GM21360 (cell line): ENCODE data around the gene PDPK1.

Experiments
- ATAC-seq: cut with Tn5 transposase; IDR thresholded peaks from one replicate; pipeline ENCODE4 v1.9.1; 2021; ENCODE audit warnings: mild to moderate bottlenecking, moderate library complexity; ENCODE audit not compliant: unreplicated experiment

PDPK1 gene

DNA sequence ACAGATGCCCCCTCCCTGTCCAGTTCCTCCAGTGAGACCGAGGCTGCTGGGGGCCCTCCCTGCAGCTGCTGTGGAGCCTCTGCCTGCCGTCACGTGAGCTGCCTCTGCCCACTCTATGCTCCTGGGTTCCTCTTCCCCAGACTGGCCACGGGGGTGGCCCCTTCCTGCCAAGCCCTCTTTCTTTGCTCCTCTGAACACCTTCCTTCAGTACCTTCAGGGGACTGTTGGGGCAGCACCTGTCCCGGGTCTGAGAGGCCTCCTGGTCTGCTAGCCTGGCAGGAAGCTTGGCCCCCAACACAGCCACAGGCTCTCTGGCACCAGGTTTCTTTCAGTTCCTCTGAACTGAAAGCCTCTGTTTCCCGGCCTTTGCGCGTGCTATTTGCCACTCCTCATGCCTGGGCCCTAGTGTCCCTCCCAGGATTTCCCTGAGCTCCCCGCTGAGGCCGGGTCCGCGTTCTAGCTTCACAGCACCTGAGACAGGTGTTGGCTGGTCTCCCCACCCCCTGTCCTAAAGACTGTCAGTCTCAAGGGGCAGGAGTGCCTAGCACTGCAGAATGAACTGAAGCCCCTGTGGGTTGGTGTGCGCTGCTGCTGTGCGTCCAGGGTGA lies 30.7 kb upstream of the PDPK1 start:
- ATAC-seq, result peak; percentile 66

DNA sequence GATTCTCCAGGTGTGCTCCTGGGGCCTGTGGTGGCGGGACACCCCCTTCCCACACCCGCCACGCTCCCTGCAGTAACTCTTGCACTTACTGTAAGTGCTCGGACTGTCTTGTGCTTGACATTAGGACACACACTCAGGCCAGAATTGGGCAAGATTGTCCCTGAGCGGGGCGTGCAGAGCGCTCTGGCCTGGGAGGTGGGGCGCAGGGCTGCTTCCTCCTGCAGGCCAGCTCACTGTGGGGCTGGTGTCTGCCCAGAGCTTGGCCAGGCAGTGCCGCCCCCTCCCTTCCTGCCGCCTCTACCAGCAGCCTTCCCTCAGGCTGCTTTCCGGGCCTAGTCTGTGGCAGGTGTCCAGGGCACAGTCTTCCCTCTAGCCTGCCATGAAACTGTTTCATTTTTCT lies 30.2 kb upstream of the PDPK1 start:
- ATAC-seq, result peak; percentile 5

DNA sequence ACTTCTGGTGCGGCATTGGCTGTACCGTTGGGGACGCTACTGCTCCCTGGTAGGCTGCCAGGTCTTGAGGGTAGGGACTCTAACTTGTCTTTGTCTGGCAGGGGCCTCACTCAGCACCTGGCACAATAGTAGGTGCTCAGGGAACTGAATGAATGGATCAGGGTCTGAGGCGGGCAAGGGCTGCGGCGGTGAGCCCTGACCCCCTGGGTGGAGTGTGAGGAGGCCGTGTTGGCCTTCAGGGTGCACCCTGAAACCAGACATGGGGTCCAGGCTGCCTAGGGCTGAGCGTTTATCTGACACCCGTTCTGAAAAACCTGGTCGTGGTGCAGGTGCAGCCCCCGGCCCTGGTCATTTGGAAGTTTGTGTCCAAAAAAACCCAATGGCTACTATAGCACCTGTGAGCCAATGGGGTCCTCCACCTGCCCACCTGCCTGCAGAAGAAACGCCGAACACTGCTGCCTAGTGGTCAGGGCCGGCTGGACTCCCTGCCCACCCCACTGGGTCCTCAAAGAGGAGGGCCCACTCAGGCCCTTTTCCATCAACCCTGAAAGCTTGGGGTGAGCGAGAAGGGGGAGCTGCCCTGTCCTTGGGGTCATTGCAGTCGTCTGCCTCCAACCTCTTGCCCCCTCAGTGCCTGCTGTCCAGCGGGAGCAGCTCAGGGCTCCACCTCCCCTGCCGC lies 29.0 kb upstream of the PDPK1 start:
- ATAC-seq, result no peak

DNA sequence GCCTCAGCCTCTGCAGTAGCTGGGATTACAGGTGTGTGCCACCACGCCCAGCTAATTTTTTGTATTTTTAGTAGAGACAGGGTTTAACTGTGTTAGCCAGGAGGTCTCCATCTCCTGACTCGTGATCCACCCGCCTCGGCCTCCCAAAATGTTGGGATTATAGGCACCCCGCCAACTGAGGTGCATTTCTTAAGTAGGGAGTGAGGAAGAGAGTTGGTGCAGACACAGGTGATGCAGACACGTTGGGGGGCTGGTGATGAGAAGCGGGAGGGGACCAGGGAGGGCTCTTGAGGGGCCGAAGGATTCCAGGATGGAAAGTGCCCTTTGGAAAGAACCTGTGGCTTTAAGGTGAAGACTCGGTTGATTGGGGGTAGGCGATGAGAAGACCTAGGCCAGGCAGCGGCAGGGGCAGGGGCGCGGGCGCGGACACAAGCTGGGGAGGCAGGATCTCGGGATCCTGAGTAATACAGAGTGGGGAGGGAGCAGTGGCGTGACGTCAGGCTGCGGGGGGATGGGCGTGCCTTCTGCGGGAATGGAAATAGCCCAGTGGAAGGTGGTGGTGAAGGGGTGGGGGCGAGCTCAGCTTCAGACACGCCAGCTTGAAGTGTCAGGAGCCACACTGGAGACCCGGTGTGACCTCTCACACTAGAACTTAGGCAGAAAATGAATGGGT lies 26.6 kb upstream of the PDPK1 start:
- ATAC-seq, result no peak

DNA sequence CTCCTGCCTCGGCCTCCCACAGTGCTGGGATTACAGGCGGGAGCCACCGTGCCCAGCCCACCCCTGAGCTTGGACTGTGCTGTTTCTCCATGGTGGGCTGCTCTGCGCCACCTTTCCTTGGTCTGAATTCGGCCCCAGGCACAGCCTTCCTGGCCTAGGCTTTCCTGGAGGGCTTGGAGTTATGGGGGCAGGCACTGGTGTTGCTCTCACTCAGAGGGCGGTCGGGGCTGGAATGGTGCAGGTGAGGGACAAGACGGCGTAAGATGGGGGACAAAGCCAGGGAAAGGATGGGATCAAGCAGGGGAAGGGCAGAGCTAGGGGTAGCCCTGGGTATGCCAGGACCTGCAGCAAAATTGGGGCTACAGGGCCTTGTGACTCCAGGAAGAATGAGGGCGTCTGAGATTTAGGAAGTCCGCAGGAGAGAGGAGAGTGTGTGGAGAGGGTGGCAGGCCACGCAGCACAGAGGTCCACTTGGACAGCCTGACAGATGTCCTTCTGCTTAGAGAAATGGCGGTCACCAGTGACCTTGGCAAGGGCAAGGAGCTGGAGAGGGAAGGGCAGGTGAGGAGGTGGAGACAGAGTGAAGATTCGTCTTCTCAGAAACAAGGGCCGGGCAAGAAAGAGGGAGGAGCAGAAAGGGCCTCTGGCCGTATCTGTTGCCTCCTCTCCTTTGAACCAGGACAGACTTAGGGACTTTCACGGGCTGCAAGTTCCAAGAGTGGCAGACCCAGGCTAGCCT lies 25.7 kb upstream of the PDPK1 start:
- no peak for ATAC-seq

DNA sequence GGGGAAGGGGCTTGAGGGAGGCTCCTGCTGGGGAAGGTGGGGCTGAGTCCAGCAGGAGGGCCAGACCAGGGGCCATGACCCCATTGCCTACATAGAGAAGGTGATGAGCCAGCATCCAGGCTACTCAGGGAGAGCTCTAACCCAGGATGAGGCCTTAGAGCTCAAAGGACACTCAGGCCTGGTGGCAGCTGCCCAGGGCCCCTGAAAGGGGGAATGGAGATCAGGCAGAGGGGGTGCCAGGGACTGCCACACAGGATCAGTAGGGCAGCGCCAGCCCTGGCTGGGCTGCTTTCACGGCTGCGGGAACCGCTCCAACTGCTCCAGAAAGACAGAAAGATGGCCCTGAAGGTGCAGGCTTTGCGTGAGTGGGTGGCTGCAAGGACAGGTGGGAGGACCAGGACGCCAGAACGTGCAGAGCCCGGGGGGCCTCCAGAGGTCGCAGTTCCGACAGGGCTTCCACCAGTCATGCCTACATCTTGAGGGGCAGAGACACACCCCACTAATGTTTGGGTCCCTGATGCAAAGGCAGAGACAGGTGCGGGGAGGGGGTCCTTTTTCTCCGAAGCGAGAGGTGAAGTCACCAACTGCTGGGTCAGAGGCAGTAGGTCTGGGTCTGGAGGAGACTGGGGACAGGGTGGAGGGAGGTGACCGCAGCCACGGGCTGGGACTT lies 25.0 kb upstream of the PDPK1 start:
- peak; percentile 9 for ATAC-seq

DNA sequence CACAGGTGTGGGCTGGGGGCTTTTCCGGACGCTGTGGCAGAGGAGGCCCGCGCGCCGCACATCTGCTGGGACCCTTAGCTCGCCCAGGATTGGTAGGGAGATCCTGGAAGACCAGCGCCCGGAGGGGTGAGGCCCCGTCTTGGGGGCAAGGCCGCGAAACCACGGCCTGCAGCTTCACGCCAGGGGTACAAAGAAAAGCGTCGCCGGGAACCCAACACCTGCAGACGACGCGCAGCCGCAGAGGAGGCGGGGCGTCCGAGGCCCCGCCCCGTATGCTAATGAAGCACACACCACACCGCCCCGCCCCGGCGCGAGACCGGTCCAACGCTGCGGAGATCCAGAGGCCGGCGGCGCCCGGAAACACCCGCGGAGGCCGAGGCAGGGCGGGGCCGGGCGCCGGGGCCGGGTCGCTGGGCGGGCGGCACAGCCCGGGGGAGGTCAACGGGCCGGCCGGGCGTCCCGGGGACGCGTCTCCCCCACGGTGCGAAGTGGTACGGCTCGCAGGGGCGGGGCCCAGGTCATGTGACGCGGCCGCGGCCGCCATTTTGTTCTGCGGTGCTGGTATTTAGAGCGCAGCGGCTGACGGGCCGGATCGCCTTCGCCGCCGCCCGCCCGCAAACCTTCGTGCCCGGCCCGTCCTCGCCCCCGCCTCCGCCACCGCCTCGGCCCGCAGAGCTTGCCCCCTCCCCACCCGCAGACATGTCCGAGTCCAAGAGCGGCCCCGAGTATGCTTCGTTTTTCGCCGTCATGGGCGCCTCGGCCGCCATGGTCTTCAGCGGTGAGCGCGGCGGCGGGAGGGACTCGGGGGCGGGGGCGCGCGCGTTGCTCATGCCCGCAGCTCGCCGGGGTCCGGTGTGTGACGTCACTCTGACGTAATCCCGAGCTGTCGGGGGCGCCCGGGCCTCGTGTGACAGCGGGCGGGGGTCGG lies 24.2 kb upstream of the PDPK1 start, which contains the start of gene ATP6V0C:
ATP6V0C (plus strand) TSS at position 548 of the 928 bp plus-strand sequence; CDS start at position 700, 152 bp downstream.
- peak; percentile 63 for ATAC-seq

DNA sequence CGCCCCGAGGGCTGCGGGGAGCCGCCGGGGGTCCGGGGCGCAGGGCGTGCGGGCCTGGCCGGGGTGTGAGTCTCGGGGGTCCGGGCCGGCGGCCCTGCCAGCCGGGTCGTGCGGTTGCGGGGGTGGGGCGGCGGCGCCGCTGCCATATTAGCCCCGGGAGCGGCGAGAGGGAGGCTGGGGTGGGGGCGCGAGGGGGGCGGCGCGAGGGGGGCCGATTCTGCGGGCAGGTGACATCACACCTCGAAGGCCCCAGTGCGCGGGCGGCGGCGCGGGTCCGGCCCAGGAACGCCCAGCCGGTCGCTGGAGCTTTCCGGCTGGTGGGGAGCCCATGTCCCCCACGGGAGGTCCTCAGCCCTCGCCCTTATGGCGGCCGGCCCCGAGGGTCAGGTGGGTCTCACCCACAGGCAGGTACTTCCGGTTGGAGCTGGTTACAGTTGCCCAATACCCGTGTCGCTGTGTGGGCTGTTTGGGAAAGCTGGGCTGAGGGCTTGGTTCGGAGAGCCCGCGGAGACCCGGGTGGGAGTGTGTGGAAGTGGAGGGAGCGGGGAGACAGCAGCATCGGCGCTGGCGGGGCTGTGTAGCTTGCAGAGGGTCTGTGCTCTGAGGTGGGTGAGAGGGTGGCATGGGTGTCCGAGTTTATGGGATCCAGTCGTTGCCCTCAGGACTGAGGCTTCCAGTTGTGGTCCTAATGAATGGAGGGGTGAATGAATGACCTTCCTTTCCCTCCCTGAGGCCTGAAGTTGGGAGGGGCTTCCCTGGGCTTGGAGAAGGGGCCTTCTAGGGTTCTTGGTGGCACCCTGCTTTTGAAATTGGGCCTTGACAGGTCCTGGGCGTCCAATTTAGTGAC lies 23.3 kb upstream of the PDPK1 start:
- ATAC-seq, result peak; percentile 5

DNA sequence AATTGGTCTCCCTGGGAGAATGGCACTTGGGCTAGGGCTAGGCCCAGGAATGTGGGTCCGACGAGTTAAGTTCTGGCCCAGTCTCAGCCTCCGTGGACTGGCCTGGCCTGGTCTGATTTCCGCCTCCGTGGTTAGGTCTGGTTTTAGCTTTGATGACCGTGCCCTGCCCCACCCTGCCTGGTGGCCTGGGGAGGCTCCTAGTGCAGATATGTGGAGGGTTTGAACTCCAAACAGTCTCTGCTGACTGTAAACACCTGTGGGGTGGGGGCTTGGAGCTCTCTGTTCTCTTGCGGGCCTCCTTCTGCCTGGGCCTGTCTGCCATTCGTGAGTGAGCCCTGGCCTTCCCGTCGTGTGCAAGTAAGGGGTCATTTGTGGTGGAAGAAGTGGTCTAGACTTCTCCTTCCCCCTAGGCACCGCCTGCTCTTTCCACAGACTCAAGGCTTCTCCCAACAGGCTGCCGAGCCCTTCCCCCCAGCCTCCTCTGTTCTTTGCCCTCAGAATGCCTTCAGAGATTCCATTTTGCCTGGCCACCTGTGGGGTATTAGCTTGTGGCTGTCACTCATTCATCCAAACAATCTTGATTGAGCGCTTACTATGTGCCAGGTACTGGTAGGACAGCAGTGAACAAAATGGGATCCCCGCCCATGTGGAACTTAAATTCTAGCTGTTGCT lies 22.5 kb upstream of the PDPK1 start:
- no peak for ATAC-seq

DNA sequence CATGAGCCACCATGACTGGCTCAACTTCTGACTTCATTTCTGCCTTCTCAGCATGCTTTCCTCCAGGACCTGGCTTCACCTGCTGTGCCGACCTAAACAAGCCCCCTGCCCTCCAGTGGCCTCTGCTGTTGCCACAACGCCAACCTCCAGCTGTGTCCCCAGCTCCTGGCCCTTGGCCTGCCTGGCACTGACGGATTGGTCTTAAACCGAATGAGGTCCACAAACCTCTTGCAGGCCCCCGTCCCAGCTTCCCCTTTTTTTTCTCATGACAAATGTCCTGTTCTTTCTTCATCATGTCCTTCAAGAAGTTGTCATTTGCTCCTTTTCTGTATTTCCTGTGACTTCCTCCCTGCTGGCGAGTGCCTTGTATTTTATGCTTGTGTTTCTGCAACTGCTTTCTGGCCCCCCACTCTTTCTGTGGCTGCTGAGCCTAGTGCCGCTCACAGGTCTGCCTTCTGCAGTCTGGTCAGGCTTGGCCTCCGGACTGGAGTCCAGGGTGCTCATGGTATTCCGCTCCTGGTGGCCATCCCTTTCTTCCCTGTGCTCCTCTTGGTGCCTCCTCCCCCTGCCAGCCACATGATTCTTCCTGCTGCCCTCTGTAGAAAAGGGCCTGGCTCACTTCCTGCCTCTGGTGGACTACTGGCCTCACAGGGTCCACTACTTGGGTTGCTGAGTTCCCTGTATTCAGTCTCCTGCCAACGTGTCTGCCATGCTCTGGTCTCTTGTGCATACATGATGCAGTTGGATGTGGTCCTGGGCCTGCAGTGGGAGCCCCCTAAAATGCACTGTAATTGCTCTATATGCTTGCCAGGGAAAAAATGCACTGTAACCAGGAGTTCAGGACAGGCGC lies 21.2 kb upstream of the PDPK1 start:
- no peak for ATAC-seq

DNA sequence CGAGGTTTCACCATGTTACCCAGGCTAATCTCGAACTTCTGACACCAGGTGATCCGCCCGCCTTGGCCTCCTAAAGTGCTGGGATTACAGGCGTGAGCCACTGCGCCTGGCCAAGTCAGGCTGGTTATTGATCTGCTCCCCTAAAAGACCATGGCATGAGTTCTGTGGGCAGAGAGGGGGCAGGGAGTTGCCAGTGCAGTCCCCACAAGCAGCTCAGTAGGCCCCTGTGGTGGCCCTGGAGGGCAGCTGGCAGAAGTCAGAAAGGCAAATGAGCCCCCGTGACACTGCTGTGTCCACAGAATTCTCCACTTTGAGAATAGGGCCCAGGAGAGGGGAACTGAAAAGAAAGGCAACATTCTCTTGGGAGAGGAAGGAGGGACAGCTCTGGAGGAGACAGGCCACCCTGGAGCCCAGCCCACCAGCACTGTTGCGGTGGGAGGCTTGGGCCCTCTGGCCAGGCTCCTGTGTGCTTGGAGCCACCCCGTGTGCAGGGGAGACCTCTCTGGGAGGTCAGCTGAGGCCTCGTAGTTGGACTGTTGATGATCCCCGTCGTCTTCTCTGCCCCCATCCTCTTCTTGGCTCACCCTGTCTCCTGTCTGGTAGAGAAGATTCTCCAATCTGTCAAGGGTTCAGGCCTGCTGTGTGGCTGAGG lies 19.7 kb upstream of the PDPK1 start:
- ATAC-seq, result no peak

DNA sequence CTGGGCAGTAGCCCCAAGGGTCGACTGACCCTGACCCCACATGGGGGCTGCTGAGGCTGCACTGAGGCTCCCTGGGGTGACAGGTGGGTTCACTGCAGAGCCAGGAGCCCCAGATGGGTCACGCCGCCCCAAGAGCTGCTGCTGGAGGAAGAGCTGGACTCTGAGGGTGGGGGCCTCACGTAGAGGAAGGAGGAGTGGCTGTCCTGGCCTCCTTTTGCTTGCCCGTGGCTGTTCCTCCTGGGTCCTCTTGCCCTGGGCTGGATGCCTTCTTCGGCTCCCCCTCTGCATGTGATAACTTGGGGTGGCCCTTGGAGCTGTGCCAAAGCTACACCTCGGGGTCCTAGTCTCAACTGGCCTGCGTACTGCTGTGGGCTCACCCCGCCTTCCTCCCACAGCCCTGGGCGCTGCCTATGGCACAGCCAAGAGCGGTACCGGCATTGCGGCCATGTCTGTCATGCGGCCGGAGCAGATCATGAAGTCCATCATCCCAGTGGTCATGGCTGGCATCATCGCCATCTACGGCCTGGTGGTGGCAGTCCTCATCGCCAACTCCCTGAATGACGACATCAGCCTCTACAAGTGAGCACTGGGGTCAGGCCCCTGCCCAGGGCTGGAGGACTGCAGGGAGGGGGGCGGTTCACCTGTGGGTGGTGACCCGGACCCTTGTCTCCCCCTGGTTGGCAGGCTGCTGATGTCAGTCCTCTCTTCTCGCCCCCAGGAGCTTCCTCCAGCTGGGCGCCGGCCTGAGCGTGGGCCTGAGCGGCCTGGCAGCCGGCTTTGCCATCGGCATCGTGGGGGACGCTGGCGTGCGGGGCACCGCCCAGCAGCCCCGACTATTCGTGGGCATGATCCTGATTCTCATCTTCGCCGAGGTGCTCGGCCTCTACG lies 18.8 kb upstream of the PDPK1 start:
- no peak for ATAC-seq

DNA sequence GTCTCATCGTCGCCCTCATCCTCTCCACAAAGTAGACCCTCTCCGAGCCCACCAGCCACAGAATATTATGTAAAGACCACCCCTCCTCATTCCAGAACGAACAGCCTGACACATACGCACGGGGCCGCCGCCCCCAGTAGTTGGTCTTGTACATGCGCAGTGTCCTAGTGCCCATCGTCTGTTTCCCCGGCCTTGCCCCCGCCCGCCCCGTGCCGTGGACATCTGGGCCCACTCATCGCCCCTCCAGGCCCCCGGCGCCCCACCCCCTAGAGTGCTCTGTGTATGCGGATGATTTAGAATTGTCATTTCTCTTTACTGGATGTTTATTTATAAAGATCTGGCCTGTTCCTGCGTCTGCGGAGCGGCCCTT lies 18.1 kb upstream of the PDPK1 start:
- no peak for ATAC-seq

DNA sequence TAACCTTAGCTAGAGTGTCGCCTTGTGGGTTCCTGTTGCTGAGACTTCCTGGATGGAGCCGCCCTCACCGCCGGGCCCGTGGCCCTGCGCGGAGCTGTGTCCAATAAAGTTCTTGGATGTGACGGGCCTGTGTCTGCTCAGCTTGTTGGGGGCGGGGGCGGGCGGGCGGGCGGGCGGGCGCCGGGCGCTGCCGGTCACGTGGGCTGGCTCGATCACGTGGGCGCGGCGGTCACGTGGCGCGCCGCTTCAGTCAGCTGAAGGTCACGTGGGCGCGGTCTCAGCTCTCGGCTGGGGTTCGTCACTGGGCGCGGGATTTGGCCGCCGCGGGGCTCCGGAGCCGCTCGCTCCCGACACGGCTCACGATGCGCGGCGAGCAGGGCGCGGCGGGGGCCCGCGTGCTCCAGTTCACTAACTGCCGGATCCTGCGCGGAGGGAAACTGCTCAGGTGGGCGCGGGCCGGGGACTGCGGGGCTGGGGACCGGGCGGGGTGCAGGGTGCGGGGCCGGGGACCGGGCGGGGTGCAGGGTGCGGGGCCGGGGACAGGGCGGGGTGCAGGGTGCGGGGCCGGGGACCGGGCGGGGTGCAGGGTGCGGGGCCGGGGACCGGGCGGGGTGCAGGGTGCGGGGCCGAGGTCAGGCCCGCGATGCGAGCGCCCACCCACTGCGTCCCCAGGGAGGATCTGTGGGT lies 17.6 kb upstream of the PDPK1 start, which contains the start of gene AMDHD2:
AMDHD2 (plus strand) TSS at position 275 of the 687 bp plus-strand sequence; CDS start at position 363, 88 bp downstream.
- ATAC-seq, result peak; percentile 31

DNA sequence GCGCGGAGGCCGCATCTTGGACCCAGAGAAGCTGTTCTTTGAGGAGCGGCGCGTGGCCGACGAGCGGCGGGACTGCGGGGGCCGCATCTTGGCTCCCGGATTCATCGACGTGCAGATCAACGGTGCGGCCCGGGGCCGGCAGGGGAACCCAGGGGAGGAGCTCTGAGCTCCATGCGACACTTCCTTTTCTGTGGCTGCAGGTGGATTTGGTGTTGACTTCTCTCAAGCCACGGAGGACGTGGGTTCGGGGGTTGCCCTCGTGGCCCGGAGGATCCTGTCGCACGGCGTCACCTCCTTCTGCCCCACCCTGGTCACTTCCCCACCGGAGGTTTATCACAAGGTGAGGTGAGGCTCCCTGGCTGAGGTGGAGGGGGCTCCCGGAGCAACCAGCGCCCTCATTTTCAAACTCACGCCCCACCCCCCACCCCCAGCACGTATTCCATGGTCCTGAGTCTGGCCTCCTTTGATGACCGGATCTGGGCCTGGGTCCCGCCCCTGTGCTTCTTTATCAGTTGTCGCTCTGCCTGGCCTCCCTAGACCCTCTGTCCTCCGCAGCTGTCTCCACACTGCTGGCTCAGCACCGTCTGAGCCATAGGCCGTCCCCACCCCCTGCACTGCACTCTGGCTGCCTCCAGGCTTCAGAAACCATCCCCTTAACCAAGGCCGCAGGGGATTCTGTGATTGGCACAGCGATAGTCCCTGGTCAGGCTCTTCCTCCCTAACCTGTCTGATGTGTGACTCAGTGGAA lies 16.9 kb upstream of the PDPK1 start:
- ATAC-seq, result peak; percentile 17
